DLD1 (cell line): ENCODE data around the gene TMEM131.
"Not testable (repeated sequence)": the region's sequence is repeated elsewhere in the genome, so short reads cannot be mapped to it uniquely, and the experiment has no call there.

Source experiments
- in situ Hi-C: cut with HindIII; loops from 2 replicates; pipeline ENCODE4 v1.10.0; 2017; ENCODE audit warnings: low sequenced_read_pairs

The TMEM131 gene

GRCh38 chr2:97963079-97963406 is 32.7 kb downstream of the TMEM131 start:
- in situ Hi-C loops, result no loop called here

GRCh38 chr2:97961534-97961933 is 34.2 kb downstream of the TMEM131 start:
- in situ Hi-C loops, result no loop called here

- in situ Hi-C loops, result no loop called here
Measured at GRCh38 chr2:97958184-97958583, 37.6 kb downstream of the TMEM131 start.

GRCh38 chr2:97957432-97958183 is 38.1 kb downstream of the TMEM131 start:
- in situ Hi-C loops, result no loop called here

- in situ Hi-C loops, result not testable (repeated sequence)
Measured at GRCh38 chr2:97956753-97957152, 39.0 kb downstream of the TMEM131 start.

- in situ Hi-C loops, result no loop called here
Measured at GRCh38 chr2:97953853-97954252, 41.9 kb downstream of the TMEM131 start.

GRCh38 chr2:97952357-97952756 is 43.4 kb downstream of the TMEM131 start:
- in situ Hi-C loops, result no loop called here

- in situ Hi-C loops, result no loop called here
Measured at GRCh38 chr2:97951155-97951680, 44.5 kb downstream of the TMEM131 start.

- in situ Hi-C loops, result no loop called here
Measured at GRCh38 chr2:97950329-97951154, 45.2 kb downstream of the TMEM131 start.

GRCh38 chr2:97948926-97949325 is 46.8 kb downstream of the TMEM131 start:
- in situ Hi-C loops, result no loop called here

GRCh38 chr2:97945791-97946190 is 50.0 kb downstream of the TMEM131 start:
- in situ Hi-C loops, result no loop called here

- in situ Hi-C loops, result no loop called here
Measured at GRCh38 chr2:97936881-97937280, 58.9 kb downstream of the TMEM131 start.

- in situ Hi-C loops, result no loop called here
Measured at GRCh38 chr2:97936199-97936598, 59.5 kb downstream of the TMEM131 start.

- in situ Hi-C loops, result no loop called here
Measured at GRCh38 chr2:97935719-97936161, 60.0 kb downstream of the TMEM131 start.

- in situ Hi-C loops, result no loop called here
Measured at GRCh38 chr2:97932975-97933662, 62.6 kb downstream of the TMEM131 start.

- in situ Hi-C loops, result no loop called here
Measured at GRCh38 chr2:97931858-97932225, 63.9 kb downstream of the TMEM131 start.

- in situ Hi-C loops, result no loop called here
Measured at GRCh38 chr2:97931118-97931857, 64.5 kb downstream of the TMEM131 start.

GRCh38 chr2:97928591-97928990 is 67.2 kb downstream of the TMEM131 start:
- in situ Hi-C loops, result no loop called here

- in situ Hi-C loops, result no loop called here
Measured at GRCh38 chr2:97926946-97927345, 68.8 kb downstream of the TMEM131 start.

- in situ Hi-C loops, result no loop called here
Measured at GRCh38 chr2:97924194-97924593, 71.6 kb downstream of the TMEM131 start.

GRCh38 chr2:97919858-97920257 is 75.9 kb downstream of the TMEM131 start:
- in situ Hi-C loops, result no loop called here
